Measurements from ENCODE around the gene KDM5A.

Gene KDM5A

GRCh38 chr12:271161-271560, 118.0 kb downstream of the KDM5A start:
- DNase-seq, result no peak

- no peak for DNase-seq
These were observed 119.9 kb downstream of the KDM5A start for GRCh38 chr12:269191-269590.

- no peak for DNase-seq
These were observed 120.7 kb downstream of the KDM5A start for GRCh38 chr12:268483-268840.

GRCh38 chr12:267581-268482, 121.3 kb downstream of the KDM5A start:
- DNase-seq, result no peak

- no peak for DNase-seq
These were observed 124.0 kb downstream of the KDM5A start for GRCh38 chr12:265096-265495.

GRCh38 chr12:264269-264668, 124.9 kb downstream of the KDM5A start:
- no peak for DNase-seq

- no peak for DNase-seq
These were observed 125.5 kb downstream of the KDM5A start for GRCh38 chr12:263574-263973.

GRCh38 chr12:262817-263216, 126.3 kb downstream of the KDM5A start, which contains the start of gene SLC6A13:
TSS of gene SLC6A13 (minus strand) at chr12:262836. CDS start at chr12:260052, 2,784 bp downstream.
- no peak for DNase-seq

- DNase-seq, result no peak
These were observed 127.0 kb downstream of the KDM5A start for GRCh38 chr12:262113-262512.

- no peak for DNase-seq
These were observed 131.4 kb downstream of the KDM5A start for GRCh38 chr12:257521-258321.

GRCh38 chr12:256958-257357, 132.2 kb downstream of the KDM5A start:
- DNase-seq, result no peak

GRCh38 chr12:256225-256624, 132.9 kb downstream of the KDM5A start:
- no peak for DNase-seq

- no peak for DNase-seq
These were observed 134.2 kb downstream of the KDM5A start for GRCh38 chr12:254912-255311.

- no peak for DNase-seq
These were observed 135.1 kb downstream of the KDM5A start for GRCh38 chr12:254039-254438.

GRCh38 chr12:253116-253831, 135.8 kb downstream of the KDM5A start:
- DNase-seq, result no peak

- DNase-seq, result no peak
These were observed 136.5 kb downstream of the KDM5A start for GRCh38 chr12:252636-253035.

GRCh38 chr12:247271-247670, 141.8 kb downstream of the KDM5A start:
- no peak for DNase-seq

- DNase-seq, result no peak
These were observed 145.7 kb downstream of the KDM5A start for GRCh38 chr12:243381-243780.

- DNase-seq, result no peak
These were observed 146.6 kb downstream of the KDM5A start for GRCh38 chr12:242496-242895.

- DNase-seq, result no peak
These were observed 147.9 kb downstream of the KDM5A start for GRCh38 chr12:241266-241665.

- DNase-seq, result no peak
These were observed 148.6 kb downstream of the KDM5A start for GRCh38 chr12:240566-240965.

- DNase-seq, result no peak
These were observed 150.3 kb downstream of the KDM5A start for GRCh38 chr12:238736-239398.

GRCh38 chr12:238116-238515, 151.0 kb downstream of the KDM5A start:
- no peak for DNase-seq

All from activated CD4-positive, alpha-beta T cell treated with anti-CD3 and anti-CD28 coated beads, Interleukin-2, amount 50 U/mL, for 1 hour (primary cell).